NCI-H510A treated with DMSO at 0.1 percent for 48 hours (cell line): ENCODE data around the gene C10orf53.

Experiments used
- DNase-seq: peaks from one replicate; lab custom pipeline; 2025; lab: John Stamatoyannopoulos, UW

The C10orf53 gene, protein sequence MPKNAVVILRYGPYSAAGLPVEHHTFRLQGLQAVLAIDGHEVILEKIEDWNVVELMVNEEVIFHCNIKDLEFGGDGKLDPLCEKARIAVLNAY

GRCh38 chr10:49679480-49679893, at the start of gene C10orf53:
TSS of gene C10orf53 (plus strand) at chr10:49679651. CDS start at chr10:49679698, 47 bp downstream.
- peak; percentile 53 for DNase-seq

- no peak for DNase-seq
Observed at GRCh38 chr10:49631975-49632374, 47.5 kb upstream of the C10orf53 start.

GRCh38 chr10:49632406-49633317, 46.8 kb upstream of the C10orf53 start:
- DNase-seq: no peak

GRCh38 chr10:49633327-49634068, 46.0 kb upstream of the C10orf53 start:
- no peak for DNase-seq

GRCh38 chr10:49634069-49634660, 45.3 kb upstream of the C10orf53 start:
- DNase-seq: no peak

DNA sequence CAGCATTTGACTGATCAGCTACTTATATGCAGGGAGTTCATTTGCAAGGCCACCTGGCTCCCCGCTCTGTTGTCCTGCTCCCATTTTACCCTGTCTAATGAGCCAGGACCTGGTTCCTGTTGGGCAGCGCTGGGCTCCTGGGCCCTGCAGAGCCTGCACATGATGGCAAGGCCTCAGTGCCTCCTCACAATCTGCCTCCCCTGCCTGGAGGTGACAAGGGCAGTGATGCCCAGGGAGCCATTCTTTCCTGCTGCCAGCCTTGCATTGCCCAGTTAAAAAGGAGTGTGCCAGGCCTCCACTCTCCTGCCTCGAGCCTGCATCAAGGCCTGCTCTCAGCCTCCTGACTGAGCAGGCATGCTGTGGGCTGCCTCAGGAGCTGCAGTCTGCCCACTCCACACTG, 37.1 kb upstream of the C10orf53 start:
- DNase-seq: no peak

DNA sequence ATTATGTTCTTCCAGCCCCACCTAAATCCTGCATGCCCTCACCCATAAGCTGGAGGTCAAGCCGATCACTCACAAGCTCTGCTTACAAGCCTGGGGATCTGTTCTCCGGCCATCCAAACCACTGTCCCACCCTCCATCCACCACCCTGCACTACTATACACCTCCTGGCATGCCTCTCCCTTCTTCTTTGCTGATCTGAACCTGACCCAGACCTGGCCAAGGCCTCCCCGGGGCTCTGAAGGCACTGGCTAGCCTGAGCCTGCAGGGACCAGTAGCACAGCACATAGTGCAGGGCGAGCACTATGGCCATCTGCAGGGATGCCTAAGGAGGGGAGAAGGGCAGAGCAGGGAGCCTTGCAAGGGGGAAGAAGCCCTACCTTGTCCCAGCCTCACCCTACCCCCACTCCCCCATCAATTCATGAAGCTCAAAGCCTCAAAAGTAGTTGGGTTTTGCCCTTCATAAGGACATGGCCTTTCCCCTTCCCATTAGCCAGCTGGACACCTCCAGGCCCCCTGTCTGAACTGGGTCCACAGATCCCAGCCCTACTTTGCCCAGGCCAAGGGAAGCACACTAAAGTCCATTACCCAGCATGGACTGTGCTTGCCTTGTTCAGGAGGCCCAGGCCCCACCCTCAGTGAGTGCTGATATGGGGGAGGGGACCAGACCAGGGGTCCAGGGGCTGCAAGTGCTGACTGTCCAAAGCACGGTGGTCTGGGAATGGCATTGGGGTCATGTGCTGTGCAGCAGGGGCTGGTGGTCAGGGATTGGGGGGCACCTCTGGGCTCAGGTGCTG, 36.0 kb upstream of the C10orf53 start:
- no peak for DNase-seq

DNA sequence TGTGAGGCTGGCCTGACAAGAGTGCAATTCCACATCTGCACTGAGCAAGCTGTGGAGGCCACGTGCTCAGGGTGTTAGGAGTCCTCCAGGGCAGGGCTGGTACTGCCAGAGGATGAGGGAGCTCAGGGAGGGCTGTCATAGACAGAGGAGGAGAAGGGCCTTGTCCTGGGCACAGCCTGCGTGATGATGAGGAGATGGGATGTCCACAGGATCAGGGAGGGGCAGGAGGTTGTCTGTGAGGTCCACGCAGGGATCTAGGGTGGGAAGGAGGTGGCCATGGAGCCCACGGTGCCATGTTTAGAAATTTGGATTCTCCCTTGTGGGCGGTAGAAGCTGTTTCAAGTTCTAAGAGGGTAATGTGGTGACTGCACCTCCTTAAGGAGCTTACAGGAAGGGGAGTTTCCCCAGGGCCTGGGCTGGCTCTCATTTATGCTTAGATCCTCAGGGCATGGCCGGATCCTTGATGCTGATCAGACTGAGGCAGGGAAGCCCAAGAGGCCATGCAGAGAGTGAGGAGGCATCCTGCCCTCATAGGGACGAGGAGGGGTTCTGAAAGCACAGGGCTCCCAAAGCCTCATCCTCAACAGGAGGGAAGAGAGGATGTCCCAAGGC, 35.3 kb upstream of the C10orf53 start:
- no peak for DNase-seq

DNA sequence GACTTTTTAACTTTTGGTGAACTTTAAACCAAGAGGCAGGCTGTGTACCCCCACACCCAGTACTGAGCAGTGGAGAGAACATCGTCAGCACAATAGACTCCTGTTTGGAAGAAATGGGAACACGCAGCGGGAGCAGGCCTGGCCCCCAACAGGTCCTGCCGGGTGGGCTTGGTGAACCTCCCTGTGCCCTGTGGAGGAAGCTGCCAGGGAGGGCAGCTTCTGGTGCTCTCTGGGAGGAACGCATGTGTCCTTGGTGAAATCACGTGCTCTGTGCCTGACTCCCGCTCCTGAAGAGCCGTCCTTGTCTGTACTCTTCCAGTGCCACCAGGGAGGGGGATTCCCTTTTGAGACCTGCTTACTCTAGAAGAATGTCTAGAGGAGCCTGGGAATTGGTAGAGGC, 34.0 kb upstream of the C10orf53 start:
- DNase-seq: no peak

GRCh38 chr10:49645871-49646870, 33.3 kb upstream of the C10orf53 start:
- DNase-seq: no peak

DNA sequence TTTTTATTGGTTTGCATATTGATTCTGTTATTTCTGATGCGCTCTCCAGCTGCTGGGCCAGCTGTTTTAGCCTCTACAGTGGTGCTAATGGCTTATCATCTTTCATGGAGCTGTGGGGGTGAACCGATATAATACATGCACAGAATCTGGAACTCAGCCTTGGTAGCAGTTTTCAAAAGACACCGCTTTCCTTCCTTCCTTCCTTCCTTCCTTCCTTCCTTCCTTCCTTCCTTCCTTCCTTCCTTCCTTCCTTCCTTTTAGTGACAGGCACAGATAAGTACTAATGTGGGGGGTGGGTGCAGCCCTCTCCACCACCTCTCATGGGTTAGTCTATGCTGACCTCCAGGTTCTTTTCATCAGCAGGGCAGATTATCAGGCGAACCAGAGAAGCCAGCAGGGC, 31.9 kb upstream of the C10orf53 start:
- no peak for DNase-seq

- no peak for DNase-seq
Observed at GRCh38 chr10:49647985-49648795, 31.3 kb upstream of the C10orf53 start.

DNA sequence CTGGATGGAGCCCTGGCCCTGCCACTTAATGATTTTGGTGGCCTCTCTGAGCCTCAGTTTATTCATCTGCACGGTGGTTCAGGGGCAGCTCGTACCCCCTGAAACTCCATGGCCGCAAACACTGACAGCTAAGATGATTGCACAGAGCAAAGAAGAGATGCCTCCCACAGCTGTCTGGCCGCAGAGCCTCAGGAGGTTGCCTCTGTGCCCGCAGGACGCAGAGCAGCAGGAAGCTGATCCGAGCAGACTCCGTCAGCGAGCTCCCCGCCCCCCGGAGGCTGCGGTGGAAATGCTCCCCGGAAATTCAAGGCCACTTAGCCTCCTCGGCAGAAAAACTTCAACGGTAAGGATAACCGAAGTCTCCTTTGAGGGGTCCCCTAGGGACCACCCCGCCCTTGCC, 30.2 kb upstream of the C10orf53 start:
- no peak for DNase-seq

DNA sequence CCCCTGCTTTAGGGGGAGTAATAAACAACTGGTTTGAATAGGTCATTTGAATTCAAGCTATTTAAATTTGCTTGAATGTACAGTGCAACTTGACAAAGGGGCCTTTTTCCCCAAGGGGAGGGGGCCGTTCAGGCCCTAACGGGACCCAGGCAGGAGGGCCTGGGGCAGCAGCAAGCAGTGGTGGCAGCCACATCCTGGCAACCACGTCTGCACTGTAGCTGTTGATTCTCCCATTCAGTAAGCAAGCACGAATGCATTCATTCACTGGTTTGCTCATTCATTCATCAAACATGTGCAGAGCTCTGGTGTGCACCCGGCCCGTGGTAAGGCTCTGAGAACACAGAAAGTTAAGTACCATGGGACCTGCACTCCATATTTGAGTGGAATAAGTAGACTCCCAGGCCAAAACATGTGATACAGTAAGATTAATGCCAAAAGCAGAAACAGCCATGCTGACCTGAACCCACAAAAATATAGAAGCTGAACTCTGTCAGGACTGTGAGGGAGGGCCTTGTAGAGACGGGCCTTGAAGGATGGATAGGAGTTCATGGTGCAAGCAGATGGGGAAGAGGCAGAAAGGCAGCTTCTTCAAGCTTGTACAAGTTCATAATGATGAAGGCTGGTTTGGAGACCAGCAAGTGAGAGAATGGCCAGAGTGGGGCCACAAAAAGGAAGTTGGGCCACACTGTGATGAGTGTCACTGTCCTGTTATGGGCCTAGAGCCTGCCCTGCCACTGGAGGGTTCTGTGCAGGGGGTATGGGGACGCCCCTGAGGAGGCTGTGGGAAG, 29.3 kb upstream of the C10orf53 start:
- DNase-seq: no peak

DNA sequence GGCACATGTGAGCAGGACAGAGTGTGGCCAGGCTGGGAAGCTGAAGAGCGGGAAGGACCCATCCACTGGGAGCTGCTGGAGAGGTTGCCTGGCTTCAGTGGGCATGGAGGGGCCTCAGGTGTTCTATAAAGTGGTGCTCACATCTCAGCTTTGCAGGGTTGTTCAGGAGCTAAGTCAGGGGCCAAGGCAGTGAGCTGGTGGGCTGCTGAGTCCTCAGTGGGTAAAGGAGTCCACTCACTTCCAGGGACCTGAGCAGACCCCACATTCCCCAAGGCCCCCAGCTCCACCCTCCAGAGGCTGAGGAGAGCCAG, 28.8 kb upstream of the C10orf53 start:
- no peak for DNase-seq

- DNase-seq: no peak
Observed at GRCh38 chr10:49651039-49651835, 28.2 kb upstream of the C10orf53 start.

DNA sequence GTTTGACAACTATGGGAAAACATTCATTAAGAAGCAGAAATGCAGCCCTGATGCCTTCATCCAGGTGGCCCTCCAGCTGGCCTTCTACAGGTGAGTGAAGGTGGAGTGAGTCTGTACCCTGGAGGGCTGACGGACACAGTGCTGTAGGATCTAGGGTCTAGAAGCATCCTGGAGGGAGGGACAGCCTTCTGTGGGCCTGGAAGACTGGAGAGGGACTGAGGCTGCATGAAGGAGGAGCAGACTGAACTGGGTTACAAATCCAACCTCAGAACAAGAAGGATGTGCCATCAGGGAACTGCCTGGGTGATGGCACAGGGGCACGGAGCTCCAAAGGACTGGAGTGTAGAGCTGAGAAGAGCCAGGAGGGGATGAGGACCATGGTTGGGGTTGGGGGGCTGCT, 27.5 kb upstream of the C10orf53 start:
- no peak for DNase-seq
